Left hindlimb (tissue), 1 donor: Measurements from ENCODE around the gene CD28.
A peak's percentile ranks its signal among the peaks of the same experiment; 100 is the strongest.

Experiments
- DNase-seq: peaks from one replicate; pipeline ENCODE4 v3.0.0-alpha.2; 2018

CD28 gene

DNA sequence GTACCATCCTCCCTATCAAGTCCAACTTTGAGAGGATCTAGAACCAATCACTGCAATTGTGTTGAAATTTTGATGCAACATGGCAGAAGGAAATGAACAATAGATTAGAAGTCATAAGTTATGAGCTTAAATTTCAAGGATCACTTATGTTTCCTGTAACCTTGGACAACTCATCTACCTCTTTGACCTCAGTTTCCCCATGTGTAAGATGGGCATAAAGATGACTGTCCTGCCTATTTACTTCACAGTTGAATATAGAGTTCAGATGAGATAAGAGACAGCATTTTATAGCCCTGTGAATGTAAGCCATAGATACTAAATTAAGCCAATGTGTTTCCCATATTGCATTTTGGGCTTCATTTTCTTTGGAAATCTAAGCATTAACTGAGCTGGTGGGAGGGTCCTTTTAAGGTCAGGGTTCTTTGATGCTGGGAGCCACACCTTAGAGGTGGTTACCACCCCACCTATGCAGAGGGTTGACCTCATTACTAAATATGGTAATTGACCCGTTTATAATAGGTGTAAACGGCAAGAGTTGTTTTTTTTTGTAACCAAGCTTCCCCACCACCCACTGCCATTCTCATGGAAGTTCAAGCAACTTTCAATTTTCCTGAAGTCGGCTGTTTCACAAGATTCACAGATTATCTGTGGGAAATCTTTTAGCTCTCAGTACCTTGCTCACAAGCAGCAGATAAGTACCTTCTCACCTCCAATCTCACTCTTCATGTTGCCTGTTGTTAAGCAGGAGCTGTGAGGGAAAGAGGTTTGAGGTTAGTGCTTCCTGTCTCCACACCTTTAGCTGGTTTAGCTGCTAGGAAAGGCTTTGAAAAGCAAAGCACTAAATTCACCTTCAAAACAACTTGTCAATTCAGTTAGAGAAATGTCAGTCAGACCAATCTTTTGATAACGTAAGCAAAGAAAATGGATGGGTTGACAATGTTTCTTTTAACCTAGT, 13.3 kb downstream of the CD28 start:
- DNase-seq, result no peak

DNA sequence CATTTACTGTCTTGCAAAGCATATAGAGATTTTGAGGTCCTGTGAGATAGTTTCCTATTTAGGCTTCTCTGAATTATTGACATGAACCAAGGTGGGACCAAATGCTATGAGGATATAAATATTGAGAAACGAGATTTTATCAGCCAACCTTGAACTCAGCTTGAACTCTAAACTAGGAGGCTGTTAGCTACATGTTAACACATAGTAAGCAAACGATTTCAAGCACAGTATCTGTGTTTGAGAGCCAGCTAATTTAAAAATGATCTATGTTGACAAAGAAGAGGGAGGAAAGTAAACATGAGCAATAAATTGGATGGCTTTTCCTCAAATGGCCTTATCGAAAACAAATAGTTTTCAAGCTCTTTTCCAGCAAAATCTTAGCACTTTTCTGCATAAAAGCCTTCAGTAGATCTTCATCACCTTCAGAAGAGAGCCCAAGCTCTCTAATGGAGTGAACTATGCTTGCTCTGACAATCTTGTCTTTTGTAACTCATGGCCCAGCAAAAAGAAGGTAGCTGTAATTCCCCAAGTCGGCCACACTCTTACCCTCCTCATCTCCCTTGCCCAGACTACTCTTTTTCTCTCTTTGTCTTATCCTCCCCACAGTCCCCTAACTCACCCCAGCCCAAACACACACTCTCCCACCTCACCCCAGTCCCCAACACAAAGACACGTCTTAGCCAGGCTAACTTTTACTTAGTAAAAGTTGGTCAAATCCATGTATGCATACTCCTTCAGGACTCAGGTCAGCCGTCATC, 14.7 kb downstream of the CD28 start:
- DNase-seq, result no peak

DNA sequence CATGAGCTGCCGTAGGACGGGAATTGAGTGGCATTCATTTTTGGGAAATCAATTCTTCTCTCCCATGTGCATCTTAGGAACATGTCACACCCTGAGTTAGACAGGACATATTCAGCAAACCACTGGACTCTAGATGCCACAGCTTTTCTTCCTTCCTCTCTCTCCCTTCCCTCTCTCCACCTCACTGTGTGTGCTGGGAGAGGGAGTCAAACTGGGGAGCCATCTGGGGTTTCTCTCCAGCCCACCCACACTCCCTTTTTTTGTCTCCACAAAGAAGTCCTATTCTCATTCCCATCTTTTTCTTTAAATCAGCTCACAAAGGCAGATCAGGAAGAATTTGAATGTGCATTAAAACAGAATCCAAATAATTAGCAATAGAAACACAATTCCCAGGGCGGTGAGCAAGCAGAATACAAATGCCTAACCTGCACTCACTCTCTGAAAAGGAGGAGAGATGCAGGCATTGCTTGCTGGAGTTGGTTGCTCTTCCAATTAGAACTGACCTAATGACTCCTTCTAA, 15.4 kb downstream of the CD28 start:
- no peak for DNase-seq

DNA sequence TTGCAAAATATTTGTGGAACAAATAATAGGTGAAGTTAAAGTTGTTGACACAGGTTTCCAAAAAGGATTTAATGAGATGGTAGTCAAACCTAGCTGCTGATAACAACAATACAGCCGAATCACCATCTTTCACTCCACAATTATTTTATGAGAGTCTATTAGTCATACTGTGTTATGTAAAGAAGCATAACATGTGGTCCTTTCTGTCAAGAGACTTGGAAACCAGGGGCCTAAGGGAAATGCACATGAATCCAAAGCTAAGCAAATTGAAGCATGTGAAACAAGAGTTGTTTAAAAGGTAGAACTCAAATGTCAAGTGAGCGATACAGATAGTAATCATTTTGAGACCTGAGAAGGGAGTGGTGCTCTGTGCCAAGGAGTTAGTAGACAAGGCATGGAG, 16.0 kb downstream of the CD28 start:
- DNase-seq, result no peak

DNA sequence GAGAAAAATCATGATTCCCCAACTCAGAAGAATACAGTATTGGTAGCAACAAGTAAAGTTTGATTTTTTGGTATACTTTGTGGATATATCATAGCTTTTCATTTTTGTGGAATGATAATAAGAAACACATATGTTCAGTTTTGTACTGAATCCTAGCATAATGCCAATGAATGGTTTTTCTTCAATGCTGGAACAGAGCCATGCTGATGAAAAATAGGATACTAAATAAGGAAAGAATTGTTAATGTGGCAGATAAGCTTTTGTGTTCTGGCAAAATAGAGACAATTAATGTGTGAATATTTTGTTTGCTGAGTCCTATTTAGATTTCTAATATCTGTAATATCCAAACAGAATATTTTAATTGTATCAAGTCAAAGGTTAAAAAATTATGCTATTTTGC, 21.9 kb downstream of the CD28 start:
- DNase-seq, result no peak

DNA sequence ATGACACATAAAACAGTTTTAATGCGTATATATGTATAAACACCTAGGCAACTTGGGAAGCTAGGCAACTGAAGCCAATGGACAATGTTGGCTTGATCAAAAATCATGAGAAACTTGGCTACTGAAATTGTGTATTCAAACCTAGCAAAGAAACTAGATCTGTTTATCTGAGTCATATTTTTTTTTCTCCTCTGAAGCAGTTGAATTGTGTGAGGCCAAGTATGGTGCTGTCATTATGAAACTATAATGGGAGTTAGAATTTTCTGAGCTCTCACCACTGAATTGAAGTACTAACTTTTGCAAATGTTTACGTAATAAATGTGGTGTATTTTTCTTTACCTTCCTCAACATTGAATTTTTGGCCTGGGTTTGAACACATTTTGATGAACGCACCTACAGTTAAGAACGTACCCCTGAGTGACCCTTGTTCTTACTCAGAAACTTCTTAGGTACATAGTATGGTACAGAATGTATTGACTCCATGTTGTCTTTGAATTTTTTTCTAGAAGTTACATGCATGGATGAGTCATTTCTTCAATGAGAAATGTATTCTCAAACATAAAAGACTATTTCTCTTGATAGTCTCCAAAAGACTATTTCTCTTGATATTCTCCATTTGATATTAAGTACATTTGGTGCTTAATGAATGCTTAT, 23.8 kb downstream of the CD28 start:
- no peak for DNase-seq

- DNase-seq, result no peak
Measured at GRCh38 chr2:203730883-203731282, 24.4 kb downstream of the CD28 start.

- peak; percentile 50 for DNase-seq
Measured at GRCh38 chr2:203732092-203732952, 25.9 kb downstream of the CD28 start.

DNA sequence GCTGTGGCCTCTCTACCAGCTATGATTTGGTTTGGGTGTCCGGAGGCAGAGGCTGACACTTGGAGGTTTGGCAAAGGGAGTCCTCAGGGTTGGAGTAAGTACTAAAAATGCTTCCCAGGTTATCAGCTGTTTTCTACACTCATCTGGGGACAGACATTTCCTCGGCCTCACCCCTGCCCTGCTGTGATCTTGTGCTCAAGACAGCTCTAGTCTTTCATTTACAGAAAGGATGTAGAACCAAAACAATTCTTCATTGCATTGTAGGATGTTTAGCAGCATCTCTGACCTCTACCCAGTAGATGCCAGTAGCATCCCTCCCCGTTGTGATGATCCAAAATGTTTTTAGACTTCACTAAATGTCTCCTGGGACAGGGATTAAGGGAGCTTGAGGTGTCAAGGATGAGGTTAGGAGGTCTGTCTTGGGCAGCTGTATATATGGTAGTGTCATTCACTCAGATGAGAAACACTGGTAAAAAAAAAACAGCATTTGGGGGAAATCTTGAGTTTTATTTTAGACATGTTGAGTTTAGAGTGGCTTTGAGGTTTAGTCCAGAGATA, 26.6 kb downstream of the CD28 start:
- DNase-seq, result no peak

DNA sequence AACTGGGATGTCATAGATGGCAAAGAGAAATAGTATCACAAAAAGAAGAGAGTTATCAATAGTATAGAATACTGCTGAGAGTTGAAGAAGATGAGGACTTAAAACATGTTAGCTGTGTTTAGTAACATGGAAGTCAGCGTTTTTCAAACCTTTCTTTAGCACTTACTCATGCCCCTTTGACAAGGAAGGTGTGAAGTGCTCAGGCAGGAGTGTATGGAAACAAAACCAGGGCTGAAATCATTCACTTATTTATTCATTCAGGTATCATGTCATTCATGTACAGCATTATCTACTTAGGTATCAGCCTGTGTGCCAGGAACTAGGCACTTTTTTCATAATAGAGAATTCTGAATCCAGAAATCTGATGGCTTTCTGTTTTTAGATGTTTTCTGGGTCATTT, 27.2 kb downstream of the CD28 start:
- DNase-seq, result no peak

- no peak for DNase-seq
Measured at GRCh38 chr2:203734276-203734983, 28.0 kb downstream of the CD28 start.

DNA sequence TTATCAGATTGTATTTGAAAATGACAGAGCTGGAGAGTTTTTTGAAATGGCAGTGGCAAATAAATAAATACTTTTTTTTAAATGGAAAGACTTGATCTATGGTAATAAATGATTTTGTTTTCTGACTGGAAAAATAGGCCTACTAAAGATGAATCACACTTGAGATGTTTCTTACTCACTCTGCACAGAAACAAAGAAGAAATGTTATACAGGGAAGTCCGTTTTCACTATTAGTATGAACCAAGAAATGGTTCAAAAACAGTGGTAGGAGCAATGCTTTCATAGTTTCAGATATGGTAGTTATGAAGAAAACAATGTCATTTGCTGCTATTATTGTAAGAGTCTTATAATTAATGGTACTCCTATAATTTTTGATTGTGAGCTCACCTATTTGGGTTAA, 30.9 kb downstream of the CD28 start:
- DNase-seq, result no peak

DNA sequence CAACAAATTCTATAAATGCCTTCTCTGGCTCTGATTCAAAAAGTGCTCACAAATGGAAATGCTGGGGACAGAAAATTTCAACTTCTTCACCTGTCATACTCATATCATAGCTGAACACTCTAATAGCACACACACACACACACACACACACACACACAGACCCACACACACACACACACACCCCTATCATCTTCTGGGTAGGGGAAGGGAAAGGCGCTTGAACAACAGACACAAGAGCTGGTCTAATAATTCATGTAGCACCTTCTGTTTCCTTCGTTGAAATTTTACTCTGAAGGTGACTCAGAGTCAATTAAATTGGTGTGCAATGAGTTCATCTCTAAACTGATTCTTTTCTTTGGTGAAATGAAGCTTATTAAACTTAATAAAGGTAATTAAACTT, 32.9 kb downstream of the CD28 start:
- DNase-seq, result no peak

- no peak for DNase-seq
Measured at GRCh38 chr2:203740871-203741281, 34.4 kb downstream of the CD28 start.

GRCh38 chr2:203741566-203741965, 35.1 kb downstream of the CD28 start:
- DNase-seq, result no peak

GRCh38 chr2:203743441-203743981, 37.1 kb downstream of the CD28 start:
- DNase-seq, result peak; percentile 31

DNA sequence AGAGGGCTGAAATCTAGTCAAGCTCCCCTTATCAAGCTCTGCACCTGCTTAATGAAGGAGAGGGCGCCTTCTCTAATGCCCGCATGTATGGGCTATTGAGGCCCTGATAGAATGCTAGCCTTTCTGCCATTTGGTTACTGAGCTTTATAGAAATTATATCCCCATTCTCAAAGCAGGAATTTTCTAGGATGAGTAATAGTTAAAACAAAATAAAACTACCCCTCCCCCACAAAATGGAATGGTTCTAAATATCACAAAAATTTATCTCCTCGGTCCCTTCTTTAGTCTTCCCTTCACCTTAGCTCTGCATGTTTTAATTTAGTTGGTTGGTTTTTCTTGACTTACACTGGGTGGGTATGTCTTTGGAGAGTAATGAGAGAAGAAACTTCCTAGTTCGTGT, 37.7 kb downstream of the CD28 start:
- no peak for DNase-seq

- no peak for DNase-seq
Measured at GRCh38 chr2:203745267-203745666, 38.8 kb downstream of the CD28 start.

DNA sequence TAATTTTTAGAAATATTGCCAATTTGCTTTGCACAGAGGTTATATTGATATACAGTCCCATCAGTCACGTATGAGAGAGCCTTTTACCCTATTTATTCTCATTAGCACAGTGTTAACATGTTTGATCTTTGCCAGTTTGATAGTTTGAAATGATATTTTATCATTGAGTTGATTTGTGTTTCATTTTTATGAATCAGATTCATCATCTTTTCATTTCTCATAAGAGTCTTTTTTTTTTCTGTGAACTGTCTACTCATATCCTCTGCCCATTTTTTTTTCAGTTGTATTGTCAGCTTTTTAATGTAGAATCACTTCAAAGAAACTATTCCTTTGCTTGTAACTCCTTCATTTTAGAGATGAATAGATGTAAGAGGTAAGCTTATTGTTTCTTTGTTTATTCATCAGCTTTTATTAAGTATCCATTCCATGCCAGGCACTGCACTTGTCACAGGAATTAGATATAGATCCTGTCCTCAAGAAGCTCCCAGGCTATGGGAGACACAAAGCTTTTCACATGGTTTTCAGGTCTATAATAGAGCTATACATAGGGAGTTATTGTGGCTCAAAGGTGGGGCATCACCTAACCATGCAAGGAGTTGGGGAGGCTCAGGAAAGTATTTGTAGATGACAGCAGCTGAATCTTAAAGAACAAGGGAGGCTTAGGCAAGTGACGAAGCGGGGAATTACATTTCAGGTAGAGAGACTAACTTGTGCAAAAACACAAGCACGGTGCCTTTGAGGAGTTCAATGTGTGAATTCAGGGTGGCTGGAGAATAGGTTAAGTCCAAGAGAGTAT, 42.1 kb downstream of the CD28 start:
- no peak for DNase-seq
